A673 (cell line): ENCODE results near the gene ZNRF2.

Source experiments
- CTCF ChIP-seq: fragments of 300-800, 200-600 bp; sonication (generic); conservative IDR thresholded peaks from 2 replicates; pipeline ENCODE4 v1.5.1; 2017; ENCODE audit warnings: low read depth, mild to moderate bottlenecking, antibody characterized with exemption, low read length, moderate library complexity, mixed read lengths
- EZH2 ChIP-seq: fragments of 200-600 bp; sonication (generic); IDR thresholded peaks from 2 replicates; pipeline ENCODE4 v1.6.1; 2017; ENCODE audit warnings: borderline replicate concordance, low read depth, mild to moderate bottlenecking, mixed read lengths, antibody characterized with exemption, low read length; ENCODE audit not compliant: poor library complexity, severe bottlenecking

- TF ChIP-seq CTCF (no peak), EZH2 (no peak)
Measured at GRCh38 chr7:30285067-30285535, 704 bp downstream of the ZNRF2 start.
